ENCODE measurements around the gene PMVK. TPM values are rescaled to one million over a fixed set of nuclear protein-coding genes. Genes with fewer than 3 reads are reported as not detected.
A peak's percentile ranks its signal among the peaks of the same experiment; 100 is the strongest.

The PMVK gene
- total RNA-seq, 3 donors from 2014 or later (not counting 1 experiment from before 2014, with no cell fraction given), result 9.0 to 12.1 (median 11.0) TPM

GRCh38 chr1:154972517-154973343, 36.2 kb upstream of the PMVK start:
- H3K9me3 Mint-ChIP-seq, result no peaks in the 10 kb centered on the region
- H3K27ac Mint-ChIP-seq, result no peak overlapping the region
- Histone ChIP-seq H3K9me3 (ENCODE audit: control insufficient read depth, insufficient read depth, low read length) (no peaks in the 10 kb centered on the region), H3K27me3 (ENCODE audit: control insufficient read depth, insufficient read depth, low read length) (no peaks in the 10 kb centered on the region), H3K4me1 (ENCODE audit: control insufficient read depth, insufficient read depth, low read length) (peaks cover 43% of the 10 kb centered on the region), H3K27ac (ENCODE audit: low read length) (peak overlapping the region; percentile 99), H3K4me3 (ENCODE audit: low read length) (no peak overlapping the region), H3K36me3 (ENCODE audit: control insufficient read depth, insufficient read depth, low read length) (peaks cover 10% of the 10 kb centered on the region)
- no peak for ATAC-seq
- no peaks in the 10 kb centered on the region for H3K36me3 Mint-ChIP-seq
- intact Hi-C loops (cut with micrococcal nuclease), result loop anchor here (5.0 kb wide), 2 partner anchors 35 to 90 kb away; partner anchors contain the start of genes EFNA4 and PMVK
- H3K27me3 Mint-ChIP-seq (ENCODE audit: low read depth in 2 of 2), result no peaks in the 10 kb centered on the region
- TF ChIP-seq CTCF (IDR thresholded peaks at IDR 0.05), result no peak
- WGBS (ENCODE audit: insufficient coverage), result 76% methylated on average over 14 of the region's 18 CpGs
- peak overlapping the region; percentile 75 for H3K4me3 Mint-ChIP-seq
- peak in 1 of 2 donors; percentile 40 for DNase-seq
- peaks cover 20 to 37% of the 10 kb centered on the region in 2 donors for H3K4me1 Mint-ChIP-seq

DNA sequence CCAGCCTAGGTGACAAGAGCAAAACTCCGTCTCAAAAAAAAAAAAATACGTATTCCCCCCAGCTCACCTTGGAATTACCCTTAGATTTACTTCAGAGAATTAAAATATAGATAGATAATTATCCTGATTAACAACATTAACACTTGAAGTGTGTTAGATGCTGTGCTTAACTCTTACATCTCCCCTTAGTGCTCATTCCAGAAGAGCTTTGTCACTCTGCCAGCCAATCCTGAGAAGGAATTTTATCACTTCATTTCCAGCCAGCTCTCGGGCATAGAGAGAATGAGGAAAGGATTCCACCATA, 35.6 kb upstream of the PMVK start:
- H3K36me3 ChIP-seq (ENCODE audit: control insufficient read depth, insufficient read depth, low read length), result peaks cover 15% of the 10 kb centered on the region
- no peaks in the 10 kb centered on the region for H3K9me3 Mint-ChIP-seq
- intact Hi-C loops (cut with micrococcal nuclease), result loop anchor here (5.0 kb wide), 2 partner anchors 35 to 90 kb away; partner anchors contain the start of genes EFNA4 and PMVK
- H3K4me3 ChIP-seq (ENCODE audit: low read length), result no peak overlapping the region
- H3K27ac ChIP-seq (ENCODE audit: low read length), result no peak overlapping the region
- H3K4me1 ChIP-seq (ENCODE audit: control insufficient read depth, insufficient read depth, low read length), result peaks cover 43% of the 10 kb centered on the region
- H3K36me3 Mint-ChIP-seq, result no peaks in the 10 kb centered on the region
- WGBS (ENCODE audit: insufficient coverage), result no CpG with 5 or more reads among the region's 3 CpGs
- DNase-seq (no peak), ATAC-seq (no peak)
- no peaks in the 10 kb centered on the region for H3K27me3 ChIP-seq (ENCODE audit: control insufficient read depth, insufficient read depth, low read length)
- H3K27ac Mint-ChIP-seq, result no peak overlapping the region
- no peaks in the 10 kb centered on the region for H3K9me3 ChIP-seq (ENCODE audit: control insufficient read depth, insufficient read depth, low read length)
- H3K27me3 Mint-ChIP-seq (ENCODE audit: low read depth in 2 of 2), result no peaks in the 10 kb centered on the region
- H3K4me1 Mint-ChIP-seq, result peaks cover 20 to 37% of the 10 kb centered on the region in 2 donors
- peak overlapping the region; percentile 75 for H3K4me3 Mint-ChIP-seq
- TF ChIP-seq CTCF (IDR thresholded peaks at IDR 0.05), result no peak

- Mint-ChIP-seq H3K36me3 (no peaks in the 10 kb centered on the region), H3K27me3 (ENCODE audit: low read depth in 2 of 2) (no peaks in the 10 kb centered on the region), H3K27ac (peak overlapping the region in 1 of 2 donors; percentile 67), H3K4me3 (peak overlapping the region; percentile 49), H3K4me1 (peaks cover 20 to 37% of the 10 kb centered on the region in 2 donors), H3K9me3 (no peaks in the 10 kb centered on the region)
- peaks cover 43% of the 10 kb centered on the region for H3K4me1 ChIP-seq (ENCODE audit: control insufficient read depth, insufficient read depth, low read length)
- no peaks in the 10 kb centered on the region for H3K9me3 ChIP-seq (ENCODE audit: control insufficient read depth, insufficient read depth, low read length)
- no peaks in the 10 kb centered on the region for H3K27me3 ChIP-seq (ENCODE audit: control insufficient read depth, insufficient read depth, low read length)
- no peak overlapping the region for H3K4me3 ChIP-seq (ENCODE audit: low read length)
- peaks cover 22% of the 10 kb centered on the region for H3K36me3 ChIP-seq (ENCODE audit: control insufficient read depth, insufficient read depth, low read length)
- WGBS (ENCODE audit: insufficient coverage), result 89% methylated on average over 10 of the region's 10 CpGs
- ATAC-seq (no peak), DNase-seq (no peak)
- intact Hi-C loops (cut with micrococcal nuclease), result loop anchor here (5.0 kb wide), 2 partner anchors 34 to 91 kb away; partner anchors contain the start of genes EFNA4 and PMVK
- TF ChIP-seq CTCF (IDR thresholded peaks at IDR 0.05), result no peak
- H3K27ac ChIP-seq (ENCODE audit: low read length), result no peak overlapping the region
Observed at GRCh38 chr1:154971341-154971998, 35.0 kb upstream of the PMVK start.

Measured in natural killer cell (primary cell).